Measurements from ENCODE around the gene MYO16.

GRCh38 chr13:109208522-109208921 lies 579.1 kb downstream of the MYO16 start:
- TF ChIP-seq, protein P1, sequence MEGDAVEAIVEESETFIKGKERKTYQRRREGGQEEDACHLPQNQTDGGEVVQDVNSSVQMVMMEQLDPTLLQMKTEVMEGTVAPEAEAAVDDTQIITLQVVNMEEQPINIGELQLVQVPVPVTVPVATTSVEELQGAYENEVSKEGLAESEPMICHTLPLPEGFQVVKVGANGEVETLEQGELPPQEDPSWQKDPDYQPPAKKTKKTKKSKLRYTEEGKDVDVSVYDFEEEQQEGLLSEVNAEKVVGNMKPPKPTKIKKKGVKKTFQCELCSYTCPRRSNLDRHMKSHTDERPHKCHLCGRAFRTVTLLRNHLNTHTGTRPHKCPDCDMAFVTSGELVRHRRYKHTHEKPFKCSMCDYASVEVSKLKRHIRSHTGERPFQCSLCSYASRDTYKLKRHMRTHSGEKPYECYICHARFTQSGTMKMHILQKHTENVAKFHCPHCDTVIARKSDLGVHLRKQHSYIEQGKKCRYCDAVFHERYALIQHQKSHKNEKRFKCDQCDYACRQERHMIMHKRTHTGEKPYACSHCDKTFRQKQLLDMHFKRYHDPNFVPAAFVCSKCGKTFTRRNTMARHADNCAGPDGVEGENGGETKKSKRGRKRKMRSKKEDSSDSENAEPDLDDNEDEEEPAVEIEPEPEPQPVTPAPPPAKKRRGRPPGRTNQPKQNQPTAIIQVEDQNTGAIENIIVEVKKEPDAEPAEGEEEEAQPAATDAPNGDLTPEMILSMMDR (IDR thresholded peaks at IDR 0.05): no peak
- no peak for TF ChIP-seq ZFX (IDR thresholded peaks at IDR 0.05; ENCODE audit: borderline replicate concordance)
